Measurements from ENCODE around the gene CDRT15.

Gene CDRT15

GRCh38 chr17:14202388-14203166 is 34.1 kb downstream of the CDRT15 start:
- H3K27ac ChIP-seq: no peak overlapping the region
- no peak for DNase-seq (ENCODE audit: low spot score)
- H3K4me3 ChIP-seq: no peak overlapping the region
- TF ChIP-seq CTCF (IDR thresholded peaks at IDR 0.05): no peak

GRCh38 chr17:14201988-14202380 is 34.7 kb downstream of the CDRT15 start:
- H3K27ac ChIP-seq: no peak overlapping the region

GRCh38 chr17:14201021-14201987 is 35.4 kb downstream of the CDRT15 start:
- no peak for DNase-seq (ENCODE audit: low spot score)
- no peak for TF ChIP-seq CTCF (IDR thresholded peaks at IDR 0.05)
- H3K27ac ChIP-seq: peak overlapping the region in 1 of 2 donors; percentile 41
- no peak overlapping the region for H3K4me3 ChIP-seq

More at GRCh38 chr17:14201988-14202380, 34.7 kb downstream of the CDRT15 start:
- no peak for DNase-seq (ENCODE audit: low spot score)
- no peak overlapping the region for H3K4me3 ChIP-seq
- TF ChIP-seq CTCF (IDR thresholded peaks at IDR 0.05): no peak

GRCh38 chr17:14200354-14200753 is 36.3 kb downstream of the CDRT15 start:
- no peak overlapping the region for H3K27ac ChIP-seq
- no peak overlapping the region for H3K4me3 ChIP-seq
- TF ChIP-seq CTCF (IDR thresholded peaks at IDR 0.05): no peak
- no peak for DNase-seq (ENCODE audit: low spot score)

GRCh38 chr17:14199601-14200000 is 37.1 kb downstream of the CDRT15 start:
- no peak for TF ChIP-seq CTCF (IDR thresholded peaks at IDR 0.05)
- Histone ChIP-seq H3K4me3 (no peak overlapping the region), H3K27ac (no peak overlapping the region)
- no peak for DNase-seq (ENCODE audit: low spot score)

- Histone ChIP-seq H3K27ac (no peak overlapping the region), H3K4me3 (no peak overlapping the region)
- no peak for TF ChIP-seq CTCF (IDR thresholded peaks at IDR 0.05)
- DNase-seq (ENCODE audit: low spot score): no peak
These were observed 38.1 kb downstream of the CDRT15 start for GRCh38 chr17:14198575-14198974.
